Measurements from ENCODE around the gene HK2.
"Not testable (repeated sequence)": the region's sequence is repeated elsewhere in the genome, so short reads cannot be mapped to it uniquely, and the experiment has no call there.

Gene HK2

DNA sequence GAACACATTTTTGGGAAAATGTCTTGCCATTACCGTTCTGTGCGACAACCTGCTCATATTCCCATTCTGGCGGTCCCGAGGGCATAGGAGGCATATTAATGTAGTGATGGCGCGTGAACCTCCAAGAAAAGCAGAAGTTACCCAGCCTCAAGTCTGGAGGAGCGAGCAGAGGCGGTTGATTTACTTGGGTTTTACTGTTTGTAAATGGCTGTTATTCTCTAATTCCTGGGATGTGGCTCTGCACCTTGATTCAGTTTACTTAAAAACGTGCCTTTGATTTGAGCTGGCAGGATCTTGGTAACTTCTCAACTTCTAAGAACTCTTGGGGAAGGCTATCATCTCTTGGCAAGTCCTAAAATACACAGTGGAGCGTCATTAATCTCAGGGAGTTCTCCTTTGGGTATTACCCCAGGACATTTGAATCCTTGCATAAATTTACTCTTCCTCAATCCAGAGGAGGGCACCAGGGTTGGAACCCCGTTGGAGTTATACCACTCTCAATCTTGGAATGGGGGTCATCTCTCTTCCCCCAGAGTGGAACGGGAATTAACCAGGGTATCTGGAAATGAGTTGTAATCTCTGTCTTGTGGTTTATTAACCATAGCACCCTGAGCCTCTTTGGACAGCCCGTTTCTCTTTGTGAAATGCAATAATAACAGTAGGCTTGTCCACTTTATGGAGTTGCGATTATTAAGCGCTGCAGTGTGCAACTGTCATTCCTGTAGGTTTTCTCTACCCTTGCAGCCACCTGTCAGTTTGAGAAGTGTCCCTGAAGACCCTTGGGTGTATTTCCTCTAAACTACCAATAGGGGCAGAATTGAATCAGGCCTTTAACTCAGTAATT, 2.1 kb downstream of the HK2 start:
- DNase-seq = no peak

DNA sequence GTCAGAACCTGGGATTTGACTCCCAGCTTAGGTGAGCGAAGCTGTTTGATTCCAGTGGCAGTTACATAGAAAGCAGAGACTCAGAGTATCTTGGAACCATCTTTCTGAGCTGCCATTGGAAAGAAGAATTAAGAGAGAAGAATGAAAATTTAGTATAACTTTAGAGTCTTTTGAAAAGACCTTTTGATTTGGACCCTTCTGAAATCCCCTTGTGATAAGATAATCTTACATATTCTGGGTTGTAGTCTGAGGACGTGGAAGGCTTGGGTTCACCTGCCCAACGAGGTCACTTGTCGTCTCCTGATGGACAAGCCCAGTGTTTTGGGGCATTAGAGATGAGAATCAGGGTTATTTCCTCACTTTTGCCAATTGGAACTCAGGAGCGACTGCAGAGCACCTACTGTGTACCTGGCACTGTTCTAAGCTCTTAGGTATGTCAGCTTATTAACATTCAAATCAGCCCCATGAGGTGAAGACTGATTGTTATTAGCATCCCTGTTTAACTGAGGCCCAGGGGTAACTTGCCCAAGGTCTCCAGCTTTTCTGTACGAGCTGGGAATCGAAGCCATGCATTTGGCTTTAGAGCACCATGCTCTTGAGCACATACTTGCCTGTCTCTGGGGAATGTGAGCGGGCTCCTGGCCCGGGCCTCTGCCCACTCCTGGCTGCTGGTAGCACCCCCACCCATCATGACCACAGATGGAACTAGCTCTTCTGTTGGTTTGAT, 2.9 kb downstream of the HK2 start:
- DNase-seq = no peak

- DNase-seq = no peak
Measured at GRCh38 chr2:74841641-74842040, 7.7 kb downstream of the HK2 start.

- DNase-seq = no peak
Measured at GRCh38 chr2:74843433-74843832, 9.5 kb downstream of the HK2 start.

DNA sequence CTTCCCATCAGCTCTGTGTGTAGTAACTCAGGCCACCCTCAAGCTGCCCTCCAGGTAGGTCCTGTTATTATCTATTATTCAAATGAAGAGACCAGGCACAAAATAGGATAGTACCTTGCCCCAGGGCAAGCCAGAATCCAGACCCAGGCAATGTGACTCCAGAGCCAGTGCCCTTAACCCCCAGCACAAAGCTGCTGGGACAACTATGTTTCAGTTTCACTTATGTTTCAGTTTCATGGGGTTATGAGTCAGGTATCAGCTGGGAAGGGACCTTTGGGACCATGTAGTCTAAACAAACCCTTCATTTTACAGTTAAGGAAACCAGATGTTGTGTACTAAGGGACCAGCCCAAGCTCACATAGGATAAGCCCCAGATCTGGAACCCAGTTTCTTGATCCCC, 10.0 kb downstream of the HK2 start:
- no peak for DNase-seq

DNA sequence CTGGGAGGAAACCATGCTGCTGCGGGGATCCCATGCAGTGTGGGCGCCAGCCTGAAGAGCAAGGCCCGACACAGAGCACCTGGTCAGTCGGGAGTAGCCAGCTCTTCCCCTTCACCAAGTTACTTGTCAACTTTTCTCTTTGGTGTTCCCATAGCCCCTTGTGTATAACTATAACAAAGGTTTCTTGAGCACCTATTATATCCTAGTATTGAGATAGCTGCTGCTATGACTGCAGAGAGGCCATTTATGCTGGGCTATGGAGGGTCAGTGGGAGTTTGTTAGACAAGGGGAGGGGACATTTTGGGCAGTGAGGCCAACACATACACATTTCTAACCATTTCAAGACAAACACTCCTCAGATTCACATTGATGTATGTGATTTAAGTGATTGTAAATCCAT, 10.8 kb downstream of the HK2 start:
- no peak for DNase-seq

- DNase-seq = no peak
Measured at GRCh38 chr2:74845217-74845751, 11.4 kb downstream of the HK2 start.

- DNase-seq = no peak
Measured at GRCh38 chr2:74845991-74846390, 12.1 kb downstream of the HK2 start.

- no peak for DNase-seq
Measured at GRCh38 chr2:74846481-74846880, 12.6 kb downstream of the HK2 start.

DNA sequence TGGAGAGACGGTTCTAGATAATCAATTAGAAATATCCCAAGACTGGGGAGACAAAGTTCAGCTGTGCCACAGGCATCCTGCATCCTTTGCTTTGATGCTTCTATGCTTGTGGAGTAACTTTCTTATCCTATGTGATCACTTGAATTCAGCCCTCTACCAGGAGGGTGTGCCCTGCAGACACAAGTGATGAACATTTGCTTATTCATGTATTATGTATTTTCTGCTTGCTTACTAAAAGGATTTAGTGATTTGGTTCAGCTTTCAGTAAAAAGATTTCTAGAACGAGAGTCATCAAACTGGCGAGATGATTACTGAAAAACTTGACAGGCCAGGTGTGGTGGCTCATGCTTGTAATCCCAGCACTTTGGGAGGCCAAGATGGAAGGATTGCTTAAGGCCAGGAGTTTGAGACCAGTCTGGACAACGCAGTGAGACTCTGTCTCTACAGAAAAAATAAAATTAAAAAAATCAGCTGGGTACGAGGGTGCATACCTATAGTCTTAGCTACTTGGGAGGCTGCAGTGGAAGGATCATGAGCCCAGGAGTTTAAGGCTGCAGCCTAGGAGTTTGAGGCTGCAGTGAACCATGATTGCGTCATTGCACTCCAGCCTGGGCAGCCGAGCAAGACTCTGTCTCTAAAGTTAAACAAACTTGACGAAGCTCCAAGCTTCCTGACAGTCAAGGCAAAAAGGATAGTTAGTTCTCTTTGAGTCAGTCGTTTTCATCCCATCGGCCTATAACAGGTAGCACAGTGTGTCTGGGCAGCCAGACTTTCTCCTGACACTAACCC, 13.3 kb downstream of the HK2 start:
- DNase-seq = no peak

- no peak for DNase-seq
Measured at GRCh38 chr2:74849228-74849892, 15.4 kb downstream of the HK2 start.

- no peak for DNase-seq
Measured at GRCh38 chr2:74850496-74851190, 16.7 kb downstream of the HK2 start.

DNA sequence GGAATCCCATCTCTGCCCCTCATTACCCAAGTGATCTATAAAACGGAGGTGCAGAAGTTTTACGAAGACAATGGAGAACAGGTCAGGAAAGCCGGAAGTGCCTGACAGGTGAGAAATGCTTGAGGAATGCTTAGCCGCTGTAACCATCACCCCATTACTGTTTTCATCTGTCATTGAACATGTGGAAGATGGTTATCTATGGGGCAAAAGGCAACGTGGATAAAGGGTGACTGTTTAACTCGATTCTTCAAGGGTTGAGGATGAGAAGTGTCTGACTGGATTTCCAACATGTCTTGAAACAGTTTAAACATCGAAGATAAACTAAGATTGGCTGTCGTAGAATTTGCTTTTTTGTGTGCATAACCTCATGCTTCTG, 17.3 kb downstream of the HK2 start:
- no peak for DNase-seq

- not testable (repeated sequence) for DNase-seq
Measured at GRCh38 chr2:74853360-74853759, 19.4 kb downstream of the HK2 start.

DNA sequence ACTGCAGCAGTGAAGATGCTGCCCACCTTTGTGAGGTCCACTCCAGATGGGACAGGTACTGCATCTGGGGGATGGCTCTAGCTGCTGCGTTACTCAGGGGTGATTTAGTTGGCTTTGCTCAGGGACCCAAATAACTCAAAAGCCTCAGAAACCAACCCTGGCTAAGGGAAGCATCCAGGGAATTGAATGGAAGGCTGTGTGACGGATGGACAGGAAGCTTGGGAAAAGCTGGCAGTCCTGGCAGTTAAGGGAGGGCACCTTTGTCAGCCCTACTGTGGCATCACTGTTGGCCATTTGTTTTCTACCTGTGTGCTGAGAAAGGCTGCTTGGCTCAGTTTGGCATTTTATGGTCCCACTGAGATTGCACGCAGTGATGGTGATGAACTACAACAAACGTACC, 20.5 kb downstream of the HK2 start:
- DNase-seq = no peak

DNA sequence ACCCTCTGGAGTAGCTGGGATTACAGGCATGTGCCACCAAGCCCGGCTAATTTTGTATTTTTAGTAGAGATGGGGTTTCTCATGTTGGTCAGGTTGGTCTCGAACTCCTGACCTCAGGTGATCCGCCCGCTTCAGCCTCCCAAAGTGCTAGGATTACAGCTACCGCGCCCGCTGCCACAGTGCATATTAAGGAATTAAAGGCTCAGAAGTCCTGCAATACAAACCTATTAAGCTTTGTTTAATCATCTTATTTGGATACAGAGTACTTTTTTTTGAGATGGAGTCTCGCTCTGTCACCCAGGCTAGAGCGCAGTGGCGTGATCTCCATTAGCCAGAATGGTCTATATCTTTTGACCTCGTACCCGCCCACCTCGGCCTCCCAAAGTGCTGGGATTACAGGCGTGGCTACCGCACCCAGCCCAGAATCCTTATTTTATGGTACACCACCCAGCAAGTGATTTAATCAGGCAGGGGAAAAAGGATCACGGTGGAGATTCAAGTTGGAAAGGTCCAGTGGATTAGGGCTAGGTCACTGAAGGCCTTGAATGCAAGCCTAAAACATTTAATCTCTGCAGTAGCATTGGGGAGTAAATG, 21.3 kb downstream of the HK2 start:
- DNase-seq = not testable (repeated sequence)

- no peak for DNase-seq
Measured at GRCh38 chr2:74856004-74856578, 22.2 kb downstream of the HK2 start.

DNA sequence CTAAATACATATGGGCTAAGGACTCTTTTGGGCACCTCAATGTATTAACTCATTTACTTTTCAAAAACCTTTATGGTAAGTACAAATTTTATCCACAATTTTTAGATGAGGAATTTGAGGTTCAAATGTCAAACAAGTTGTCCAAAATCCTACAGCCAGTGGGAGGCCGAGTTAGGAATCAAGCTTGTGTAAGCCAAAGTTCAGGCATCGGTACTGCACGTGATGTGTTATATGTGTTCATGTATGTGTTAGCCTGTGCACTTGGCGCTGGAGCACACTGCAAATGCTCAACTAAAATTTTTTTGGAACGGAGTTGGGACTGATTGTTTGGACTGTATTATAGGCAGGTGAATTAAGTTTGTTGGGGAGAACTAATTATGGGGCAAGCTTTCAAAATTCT, 22.7 kb downstream of the HK2 start:
- no peak for DNase-seq

DNA sequence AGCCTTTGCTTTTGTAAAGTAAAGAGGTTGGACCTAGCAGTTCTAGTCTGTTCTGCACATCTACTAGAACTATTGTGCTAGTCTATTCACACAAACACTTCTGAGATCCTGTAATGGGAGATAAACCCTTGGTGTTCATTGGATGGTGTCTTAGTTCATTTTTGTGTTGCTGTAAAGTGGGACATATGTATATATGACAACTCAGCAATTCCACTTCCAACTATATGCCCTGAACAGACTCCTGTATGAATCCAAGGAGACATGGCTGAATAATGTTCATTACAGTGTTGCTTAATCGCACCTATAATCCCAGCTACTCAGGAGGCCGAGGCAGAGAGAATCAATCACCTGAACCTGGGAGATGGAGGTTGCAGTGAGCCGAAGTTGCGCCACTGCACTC, 23.3 kb downstream of the HK2 start:
- DNase-seq = no peak

GRCh38 chr2:74857725-74858124, 23.8 kb downstream of the HK2 start:
- DNase-seq = no peak

DNA sequence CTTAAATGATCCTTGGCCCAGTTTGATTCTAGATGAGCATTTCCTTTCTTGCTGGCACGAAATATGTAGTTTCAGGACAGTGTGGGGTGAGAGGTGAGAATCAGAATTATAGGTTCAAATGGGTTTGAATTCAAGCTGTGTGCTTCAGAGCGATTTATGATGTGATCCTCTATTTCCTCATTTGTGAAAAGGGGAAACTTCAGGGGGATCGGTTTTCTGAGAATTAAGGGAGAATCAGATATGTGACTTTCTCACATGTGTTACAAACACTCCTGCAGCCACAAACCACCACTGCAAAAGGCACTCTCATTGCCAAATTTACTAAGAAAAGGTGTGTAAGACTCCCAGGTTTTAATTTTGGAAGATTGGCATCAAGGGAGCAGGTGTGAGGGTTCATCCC, 24.4 kb downstream of the HK2 start:
- DNase-seq = no peak

All from cortex of kidney (tissue), 1 donor.